ENCODE measurements around the gene KYNU. TPM values are rescaled to one million over a fixed set of nuclear protein-coding genes. Genes with fewer than 3 reads are reported as not detected.

Gene KYNU
- total RNA-seq, 1 experiment from 2014 or later = 0.37 TPM

DNA sequence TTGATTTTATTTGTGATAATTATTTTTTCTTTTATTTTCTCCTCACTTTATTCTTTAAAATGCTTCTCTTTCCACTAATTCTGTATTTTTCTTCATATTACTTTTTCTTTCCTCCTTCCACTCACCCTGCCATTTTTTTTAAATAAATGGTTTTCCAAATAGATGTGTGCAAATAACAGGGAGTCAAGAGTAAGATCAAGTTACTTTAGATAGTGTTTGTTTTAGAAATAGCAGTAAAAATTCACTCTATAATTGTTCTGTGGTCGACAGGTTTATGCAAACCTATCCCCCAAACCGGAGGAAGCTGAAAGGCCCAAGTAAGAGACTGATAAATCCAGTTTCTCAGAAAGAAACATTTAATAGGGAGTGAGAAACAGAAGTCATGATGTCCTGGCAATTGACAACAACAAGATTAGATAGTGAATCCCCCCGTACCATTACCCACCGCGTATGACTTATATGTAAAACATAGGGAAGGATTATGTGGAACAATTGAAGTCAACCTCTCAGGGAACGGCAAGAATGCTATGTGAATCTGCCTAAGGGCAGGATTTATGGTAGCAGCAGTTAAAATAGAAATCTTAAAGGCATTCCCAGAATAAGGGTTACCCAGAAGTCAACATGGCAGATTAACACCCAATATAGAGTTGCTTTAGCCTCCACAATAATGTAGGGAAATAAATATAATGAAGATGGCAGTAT lies 75.5 kb downstream of the KYNU start:
- no peak overlapping the region for H2BK12ac ChIP-seq (ENCODE audit: insufficient read length, low read depth, low read length)
- H2BK120ac ChIP-seq (ENCODE audit: low read depth, low read length, poor library complexity, severe bottlenecking) = no peak overlapping the region
- no peak overlapping the region for H2AFZ ChIP-seq (ENCODE audit: low read length)
- H4K5ac ChIP-seq (ENCODE audit: insufficient read length, low read depth, low read length) = no peak overlapping the region
- no peaks in the 10 kb centered on the region for H3K27me3 ChIP-seq (ENCODE audit: insufficient read depth, low read length)
- no peak overlapping the region for H3K4me2 ChIP-seq (ENCODE audit: insufficient read depth, insufficient read length, low read length)
- H2AK5ac ChIP-seq (ENCODE audit: insufficient read length, low read length) = no peak overlapping the region
- H3K27me3 Mint-ChIP-seq (ENCODE audit: low read depth) = no peaks in the 10 kb centered on the region
- H3K27ac Mint-ChIP-seq = no peak overlapping the region
- no peaks in the 10 kb centered on the region for H4K20me1 ChIP-seq (ENCODE audit: control insufficient read depth, insufficient read depth, insufficient read length)
- no peaks in the 10 kb centered on the region for H3K9me3 ChIP-seq (ENCODE audit: control insufficient read depth, low read depth, low read length)
- H3K4ac ChIP-seq (ENCODE audit: low read depth, low read length) = no peak overlapping the region
- H3K14ac ChIP-seq (ENCODE audit: insufficient read depth, low read length) = no peak overlapping the region
- H3K27ac ChIP-seq (ENCODE audit: insufficient read length, low read depth, low read length) = no peak overlapping the region
- H4K91ac ChIP-seq (ENCODE audit: insufficient read length, low read depth, low read length) = no peak overlapping the region
- DNase-seq = no peak
- H3K79me1 ChIP-seq (ENCODE audit: insufficient read depth, low read depth, low read length, poor library complexity, severe bottlenecking) = no peaks in the 10 kb centered on the region
- no peaks in the 10 kb centered on the region for H3K79me2 ChIP-seq (ENCODE audit: insufficient read depth, low read length)
- no peak overlapping the region for H3T11ph ChIP-seq (ENCODE audit: low read length)
- no peaks in the 10 kb centered on the region for H3K23me2 ChIP-seq (ENCODE audit: insufficient read length, low read depth, low read length, poor library complexity, severe bottlenecking)
- no peak overlapping the region for H3K23ac ChIP-seq (ENCODE audit: insufficient read length, low read depth, low read length)
- H3K56ac ChIP-seq (ENCODE audit: insufficient read length, low read depth, low read length) = no peak overlapping the region
- no peak overlapping the region for H2BK20ac ChIP-seq (ENCODE audit: low read depth, low read length, poor library complexity, severe bottlenecking)
- TF ChIP-seq, protein P1, sequence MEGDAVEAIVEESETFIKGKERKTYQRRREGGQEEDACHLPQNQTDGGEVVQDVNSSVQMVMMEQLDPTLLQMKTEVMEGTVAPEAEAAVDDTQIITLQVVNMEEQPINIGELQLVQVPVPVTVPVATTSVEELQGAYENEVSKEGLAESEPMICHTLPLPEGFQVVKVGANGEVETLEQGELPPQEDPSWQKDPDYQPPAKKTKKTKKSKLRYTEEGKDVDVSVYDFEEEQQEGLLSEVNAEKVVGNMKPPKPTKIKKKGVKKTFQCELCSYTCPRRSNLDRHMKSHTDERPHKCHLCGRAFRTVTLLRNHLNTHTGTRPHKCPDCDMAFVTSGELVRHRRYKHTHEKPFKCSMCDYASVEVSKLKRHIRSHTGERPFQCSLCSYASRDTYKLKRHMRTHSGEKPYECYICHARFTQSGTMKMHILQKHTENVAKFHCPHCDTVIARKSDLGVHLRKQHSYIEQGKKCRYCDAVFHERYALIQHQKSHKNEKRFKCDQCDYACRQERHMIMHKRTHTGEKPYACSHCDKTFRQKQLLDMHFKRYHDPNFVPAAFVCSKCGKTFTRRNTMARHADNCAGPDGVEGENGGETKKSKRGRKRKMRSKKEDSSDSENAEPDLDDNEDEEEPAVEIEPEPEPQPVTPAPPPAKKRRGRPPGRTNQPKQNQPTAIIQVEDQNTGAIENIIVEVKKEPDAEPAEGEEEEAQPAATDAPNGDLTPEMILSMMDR (conservative IDR thresholded peaks at IDR 0.05) = no peak
- H3K4me1 ChIP-seq (ENCODE audit: insufficient read depth, low read length) = no peaks in the 10 kb centered on the region
- H3K18ac ChIP-seq (ENCODE audit: insufficient read length, low read depth, low read length) = no peak overlapping the region
- H3K4me1 Mint-ChIP-seq = no peaks in the 10 kb centered on the region; a peak in 1 of 4 replicates
- H2BK15ac ChIP-seq (ENCODE audit: low read depth, low read length) = no peak overlapping the region
- WGBS (ENCODE audit: extremely low coverage, insufficient read length, low lambda C conversion rate) = no CpG with 5 or more reads among the region's 6 CpGs
- no peak overlapping the region for H3K9ac ChIP-seq (ENCODE audit: extremely low read depth, insufficient read length, low read length)
- H3K9me3 Mint-ChIP-seq = peaks cover 25 to 28% of the 10 kb centered on the region in 2 experiments
- H4K8ac ChIP-seq (replicated peaks; ENCODE audit: insufficient read length, low read depth, low read length) = no peak overlapping the region
- no peak overlapping the region for H3K4me3 Mint-ChIP-seq
- peaks cover 21 to 30% (median 24%) of the 10 kb centered on the region in 3 experiments for H3K36me3 Mint-ChIP-seq (ENCODE audit: insufficient read depth in 1 of 3, low read depth in 3 of 3)
- no peak overlapping the region for H2BK5ac ChIP-seq (ENCODE audit: insufficient read length, low read length)

Measured in H9 (cell line).